Measurements from ENCODE around the gene MEF2D.

The MEF2D gene

GRCh38 chr1:156416993-156417392, 83.6 kb downstream of the MEF2D start:
- H3K27me3 ChIP-seq (ENCODE audit: low read depth, low read length), result peaks cover 2% of the 10 kb centered on the region; the same call in 1 of the 2 replicates
- TF ChIP-seq CTCF (IDR thresholded peaks at IDR 0.05; ENCODE audit: low read depth, low read length) (no peak), EZH2phosphoT487 (IDR thresholded peaks at IDR 0.05; ENCODE audit: low read depth) (no peak)
- no peak overlapping the region for H3K9ac ChIP-seq (ENCODE audit: low read length)

GRCh38 chr1:156414461-156415064, 86.0 kb downstream of the MEF2D start:
- peaks cover 18% of the 10 kb centered on the region for H3K36me3 ChIP-seq (replicated peaks; ENCODE audit: low read depth, low read length)
- H3K4me2 ChIP-seq (ENCODE audit: low read length), result no peak overlapping the region
- no peaks in the 10 kb centered on the region for H3K27me3 ChIP-seq (ENCODE audit: low read depth, low read length)
- H3K79me2 ChIP-seq (ENCODE audit: low read length), result peaks cover 32% of the 10 kb centered on the region
- no peak overlapping the region for H3K4me3 ChIP-seq (ENCODE audit: low read length)
- H3K9me3 ChIP-seq (ENCODE audit: insufficient read depth, low read length), result no peaks in the 10 kb centered on the region
- H3K4me1 ChIP-seq (ENCODE audit: low read length), result peaks cover 10% of the 10 kb centered on the region
- TF ChIP-seq CTCF (IDR thresholded peaks at IDR 0.05; ENCODE audit: low read depth, low read length) (no peak), EZH2phosphoT487 (IDR thresholded peaks at IDR 0.05; ENCODE audit: low read depth) (no peak)
- peaks cover 42% of the 10 kb centered on the region for H4K20me1 ChIP-seq (ENCODE audit: insufficient read depth, low read length)
- no peak overlapping the region for H3K27ac ChIP-seq (ENCODE audit: low read length)
- H2AFZ ChIP-seq (ENCODE audit: low read depth, low read length), result no peak overlapping the region
- no peak overlapping the region for H3K9ac ChIP-seq (ENCODE audit: low read length)

More at GRCh38 chr1:156416993-156417392, 83.6 kb downstream of the MEF2D start:
- H2AFZ ChIP-seq (ENCODE audit: low read depth, low read length), result no peak overlapping the region
- peaks cover 14% of the 10 kb centered on the region for H3K4me1 ChIP-seq (ENCODE audit: low read length)
- peaks cover 18% of the 10 kb centered on the region for H3K36me3 ChIP-seq (replicated peaks; ENCODE audit: low read depth, low read length)
- peaks cover 45% of the 10 kb centered on the region for H4K20me1 ChIP-seq (ENCODE audit: insufficient read depth, low read length)
- no peak overlapping the region for H3K27ac ChIP-seq (ENCODE audit: low read length)
- H3K79me2 ChIP-seq (ENCODE audit: low read length), result peaks cover 51% of the 10 kb centered on the region
- no peak overlapping the region for H3K4me3 ChIP-seq (ENCODE audit: low read length)
- no peaks in the 10 kb centered on the region for H3K9me3 ChIP-seq (ENCODE audit: insufficient read depth, low read length)
- H3K4me2 ChIP-seq (ENCODE audit: low read length), result no peak overlapping the region

Data from OCI-LY3 (cell line).